ENCODE data around the gene ASMTL. TPM values are rescaled to one million over a fixed set of nuclear protein-coding genes. Genes with fewer than 3 reads are reported as not detected.

ASMTL gene
- total RNA-seq, 1 donor from 2014 or later = 23.8 TPM

DNA sequence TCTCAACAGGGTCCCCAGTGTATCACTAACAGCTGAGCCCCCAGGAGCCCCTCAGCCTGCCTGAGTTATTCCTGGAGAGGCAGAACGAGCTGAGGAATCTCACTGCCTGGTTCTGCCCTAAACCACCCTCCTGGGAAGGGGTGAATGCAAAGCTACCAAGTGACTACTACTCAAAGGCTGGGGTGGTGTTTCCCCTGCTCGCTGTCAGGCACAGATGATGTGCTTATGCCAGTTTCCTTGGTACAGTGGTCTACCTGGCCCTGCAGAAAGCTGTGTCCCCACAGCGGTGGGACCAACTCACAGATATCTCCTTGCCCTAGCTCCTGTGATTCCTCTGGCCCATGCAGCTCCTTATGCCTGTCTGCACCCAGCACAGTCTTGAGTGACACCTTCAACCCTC lies 35.4 kb upstream of the ASMTL start:
- Histone ChIP-seq H3K27me3 (no peaks in the 10 kb centered on the region), H3K36me3 (no peaks in the 10 kb centered on the region), H3K27ac (no peak overlapping the region), H3K4me3 (no peak overlapping the region), H3K9me3 (no peaks in the 10 kb centered on the region), H3K4me1 (no peaks in the 10 kb centered on the region)
- DNase-seq (no peak), ATAC-seq (no peak)
- intact Hi-C loops (cut with DNase I) = no loop called here
- TF ChIP-seq, protein P1, sequence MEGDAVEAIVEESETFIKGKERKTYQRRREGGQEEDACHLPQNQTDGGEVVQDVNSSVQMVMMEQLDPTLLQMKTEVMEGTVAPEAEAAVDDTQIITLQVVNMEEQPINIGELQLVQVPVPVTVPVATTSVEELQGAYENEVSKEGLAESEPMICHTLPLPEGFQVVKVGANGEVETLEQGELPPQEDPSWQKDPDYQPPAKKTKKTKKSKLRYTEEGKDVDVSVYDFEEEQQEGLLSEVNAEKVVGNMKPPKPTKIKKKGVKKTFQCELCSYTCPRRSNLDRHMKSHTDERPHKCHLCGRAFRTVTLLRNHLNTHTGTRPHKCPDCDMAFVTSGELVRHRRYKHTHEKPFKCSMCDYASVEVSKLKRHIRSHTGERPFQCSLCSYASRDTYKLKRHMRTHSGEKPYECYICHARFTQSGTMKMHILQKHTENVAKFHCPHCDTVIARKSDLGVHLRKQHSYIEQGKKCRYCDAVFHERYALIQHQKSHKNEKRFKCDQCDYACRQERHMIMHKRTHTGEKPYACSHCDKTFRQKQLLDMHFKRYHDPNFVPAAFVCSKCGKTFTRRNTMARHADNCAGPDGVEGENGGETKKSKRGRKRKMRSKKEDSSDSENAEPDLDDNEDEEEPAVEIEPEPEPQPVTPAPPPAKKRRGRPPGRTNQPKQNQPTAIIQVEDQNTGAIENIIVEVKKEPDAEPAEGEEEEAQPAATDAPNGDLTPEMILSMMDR (IDR thresholded peaks at IDR 0.05) = no peak

GRCh38 chrX:1487401-1487800 lies 34.7 kb upstream of the ASMTL start:
- Histone ChIP-seq H3K36me3 (no peaks in the 10 kb centered on the region), H3K27me3 (no peaks in the 10 kb centered on the region), H3K4me1 (peaks cover under 1% of the 10 kb centered on the region), H3K4me3 (no peak overlapping the region), H3K27ac (peak overlapping the region; percentile 17), H3K9me3 (no peaks in the 10 kb centered on the region)
- ATAC-seq (no peak), DNase-seq (no peak)
- intact Hi-C loops (cut with DNase I) = no loop called here
- TF ChIP-seq, protein P1 (IDR thresholded peaks at IDR 0.05) = no peak

GRCh38 chrX:1486749-1487361 lies 34.1 kb upstream of the ASMTL start:
- DNase-seq (no peak), ATAC-seq (peak; percentile 73)
- Histone ChIP-seq H3K27ac (peak overlapping the region; percentile 71), H3K36me3 (no peaks in the 10 kb centered on the region), H3K4me3 (no peak overlapping the region), H3K4me1 (peaks cover 3% of the 10 kb centered on the region), H3K27me3 (no peaks in the 10 kb centered on the region), H3K9me3 (no peaks in the 10 kb centered on the region)
- intact Hi-C loops (cut with DNase I) = no loop called here
- TF ChIP-seq, protein P1 (IDR thresholded peaks at IDR 0.05) = no peak

- H3K27ac ChIP-seq = peak overlapping the region; percentile 71
- no peaks in the 10 kb centered on the region for H3K27me3 ChIP-seq
- no peaks in the 10 kb centered on the region for H3K9me3 ChIP-seq
- no peaks in the 10 kb centered on the region for H3K36me3 ChIP-seq
- intact Hi-C loops (cut with DNase I) = no loop called here
- peaks cover 8% of the 10 kb centered on the region for H3K4me1 ChIP-seq
- ATAC-seq (no peak), DNase-seq (peak; percentile 13)
- no peak overlapping the region for H3K4me3 ChIP-seq
- TF ChIP-seq, protein P1 (IDR thresholded peaks at IDR 0.05) = no peak
Measured at GRCh38 chrX:1486177-1486576, 33.5 kb upstream of the ASMTL start.

DNA sequence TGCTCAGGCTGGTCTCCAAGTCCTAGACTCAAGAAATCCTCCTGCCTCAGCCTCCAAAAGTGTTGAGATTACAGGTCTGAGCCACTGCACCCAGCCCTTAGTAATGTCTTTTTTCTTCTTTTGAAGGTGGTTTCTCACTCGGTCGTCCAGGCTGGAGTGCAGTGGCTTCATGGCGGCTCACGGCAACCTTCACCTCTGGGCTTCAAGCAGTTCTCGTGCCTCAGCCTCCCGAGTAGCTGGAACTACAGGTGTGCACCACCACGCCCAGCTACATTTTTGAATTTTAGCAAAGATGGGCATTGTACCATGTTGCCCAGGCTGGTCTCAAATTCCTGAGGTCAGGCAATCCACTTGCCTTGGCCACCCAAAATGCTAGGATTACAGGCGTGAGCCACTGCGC lies 32.3 kb upstream of the ASMTL start:
- intact Hi-C loops (cut with DNase I) = no loop called here
- TF ChIP-seq, protein P1 (IDR thresholded peaks at IDR 0.05) = no peak
- DNase-seq (peak; percentile 29), ATAC-seq (no peak)
- Histone ChIP-seq H3K4me3 (no peak overlapping the region), H3K9me3 (no peaks in the 10 kb centered on the region), H3K27me3 (no peaks in the 10 kb centered on the region), H3K36me3 (no peaks in the 10 kb centered on the region), H3K4me1 (peaks cover 12% of the 10 kb centered on the region), H3K27ac (no peak overlapping the region)

DNA sequence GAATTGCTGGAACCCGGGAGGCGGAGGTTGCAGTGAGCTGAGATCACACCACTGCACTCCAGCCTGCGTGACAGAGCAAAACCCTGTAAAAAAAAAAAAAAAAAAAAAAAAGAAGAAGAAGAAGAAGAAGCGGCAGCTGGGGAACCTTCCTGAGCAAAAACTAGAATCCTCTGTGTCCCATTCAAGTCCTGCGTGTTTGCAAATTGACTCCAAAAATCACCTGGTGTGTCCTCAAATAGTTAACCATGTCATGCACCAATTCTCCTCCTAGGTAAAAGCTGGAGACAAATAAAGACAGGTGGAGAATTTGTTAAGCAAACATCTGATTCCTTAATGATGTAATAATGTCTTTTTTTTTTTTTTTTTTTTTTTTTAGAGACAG lies 31.9 kb upstream of the ASMTL start:
- Histone ChIP-seq H3K36me3 (no peaks in the 10 kb centered on the region), H3K4me3 (no peak overlapping the region), H3K27ac (no peak overlapping the region), H3K4me1 (peaks cover 12% of the 10 kb centered on the region), H3K9me3 (no peaks in the 10 kb centered on the region), H3K27me3 (no peaks in the 10 kb centered on the region)
- intact Hi-C loops (cut with DNase I) = no loop called here
- DNase-seq (no peak), ATAC-seq (no peak)
- TF ChIP-seq, protein P1 (IDR thresholded peaks at IDR 0.05) = no peak

Data from upper lobe of right lung (tissue), 1 donor.